Activated CD4-positive, alpha-beta T cell treated with anti-CD3 and anti-CD28 coated beads, Interleukin-2, Interleukin-6, amounts not matched to agents 100 ng/mL and 50 ng/mL, durations not matched to agents 16 hours and 8 hours (primary cell): ENCODE measurements around the gene INHBE.
"Not testable (repeated sequence)": the region's sequence is repeated elsewhere in the genome, so short reads cannot be mapped to it uniquely, and the experiment has no call there.

Experiments
- DNase-seq: peaks from one replicate; pipeline ENCODE4 v3.0.0-alpha.2; 2020

INHBE gene

GRCh38 chr12:57441846-57442427 lies 13.2 kb upstream of the INHBE start:
- DNase-seq: no peak

- DNase-seq: not testable (repeated sequence)
Measured at GRCh38 chr12:57444337-57444736, 10.8 kb upstream of the INHBE start.

GRCh38 chr12:57444744-57445143 lies 10.4 kb upstream of the INHBE start:
- no peak for DNase-seq

GRCh38 chr12:57446292-57446960 lies 8.7 kb upstream of the INHBE start:
- DNase-seq: no peak

GRCh38 chr12:57448669-57449068 lies 6.4 kb upstream of the INHBE start:
- DNase-seq: no peak

GRCh38 chr12:57449375-57449774 lies 5.7 kb upstream of the INHBE start:
- DNase-seq: no peak

GRCh38 chr12:57450057-57450456 lies 5.0 kb upstream of the INHBE start:
- no peak for DNase-seq

- no peak for DNase-seq
Measured at GRCh38 chr12:57451233-57451778, 3.8 kb upstream of the INHBE start.

- DNase-seq: peak; percentile 24
Measured at GRCh38 chr12:57452181-57452936, 2.7 kb upstream of the INHBE start.

GRCh38 chr12:57452937-57453509 lies 2.1 kb upstream of the INHBE start:
- peak; percentile 65 for DNase-seq

- DNase-seq: no peak
Measured at GRCh38 chr12:57454213-57454565, 918 bp upstream of the INHBE start.

- DNase-seq: no peak
Measured at GRCh38 chr12:57455374-57456144, 452 bp downstream of the INHBE start.

- peak; percentile 77 for DNase-seq
Measured at GRCh38 chr12:57456145-57456700, 1.1 kb downstream of the INHBE start.

GRCh38 chr12:57456737-57457490 lies 1.8 kb downstream of the INHBE start:
- no peak for DNase-seq

GRCh38 chr12:57458665-57459054 lies 3.6 kb downstream of the INHBE start:
- no peak for DNase-seq

GRCh38 chr12:57459055-57459749 lies 4.1 kb downstream of the INHBE start:
- DNase-seq: peak; percentile 96

GRCh38 chr12:57459750-57460467 lies 4.8 kb downstream of the INHBE start, which contains the start of gene GLI1:
GLI1 (plus strand) TSS chr12:57459785; CDS start chr12:57463692, 3,907 bp downstream.
- DNase-seq: no peak

- peak; percentile 17 for DNase-seq
Measured at GRCh38 chr12:57460468-57460784, 5.3 kb downstream of the INHBE start.

- DNase-seq: no peak
Measured at GRCh38 chr12:57460841-57461275, 5.8 kb downstream of the INHBE start.

- DNase-seq: no peak
Measured at GRCh38 chr12:57461276-57461916, 6.3 kb downstream of the INHBE start.
